Measurements from ENCODE around the gene EPB41. TPM values are rescaled to one million over a fixed set of nuclear protein-coding genes. Genes with fewer than 3 reads are reported as not detected.

Gene EPB41
- total RNA-seq, 2 experiments from 2014 or later: 138 to 145 TPM

- H3K27me3 Mint-ChIP-seq: no peaks in the 10 kb centered on the region
- H3K9me3 Mint-ChIP-seq: no peaks in the 10 kb centered on the region
- peaks cover 38% of the 10 kb centered on the region for H3K36me3 Mint-ChIP-seq (ENCODE audit: low read depth)
- H3K9me3 ChIP-seq (ENCODE audit: control insufficient read depth in 1 of 2, insufficient read depth in 1 of 2, low read length in 2 of 2): no peaks in the 10 kb centered on the region
- intact Hi-C loops (cut with DNase I, micrococcal nuclease): loop anchor here in 1 of 2 experiments (2.0 kb wide), 1 partner anchor 101 kb away; no protein-coding TSS in a partner anchor
- no peak for TF ChIP-seq CTCF (IDR thresholded peaks at IDR 0.05)
- ChIA-PET CTCF (interaction anchor here (0.6 to 3.1 kb wide), 5 partner anchors 17 to 102 kb away, joined by 3 to 15 read pairs (median 5); no protein-coding TSS in a partner anchor), POLR2A (interaction anchor here (1.3 kb wide), 1 partner anchor 57 kb away, joined by 4 read pairs; no protein-coding TSS in a partner anchor)
- peaks cover 19% of the 10 kb centered on the region for H3K36me3 ChIP-seq (ENCODE audit: insufficient read depth, low read length)
- no peaks in the 10 kb centered on the region for H3K27me3 ChIP-seq (ENCODE audit: control insufficient read depth in 1 of 2, insufficient read depth in 2 of 2, low read length in 2 of 2)
- DNase-seq: no peak
- ATAC-seq (ENCODE audit: poor library complexity): no peak
- no peak overlapping the region for H3K4me3 Mint-ChIP-seq
- H3K4me3 ChIP-seq (ENCODE audit: low read length): no peak overlapping the region
- H3K4me1 Mint-ChIP-seq (ENCODE audit: low read depth): peaks cover 79% of the 10 kb centered on the region
- peaks cover 33% of the 10 kb centered on the region for H3K4me1 ChIP-seq (ENCODE audit: insufficient read depth, low read length)
- no peak overlapping the region for H3K27ac ChIP-seq (ENCODE audit: low read depth in 1 of 2, low read length in 2 of 2)
- no peak overlapping the region for H3K27ac Mint-ChIP-seq
Observed at GRCh38 chr1:28984311-28984684, 69.9 kb downstream of the EPB41 start.

- Histone ChIP-seq H3K27ac (ENCODE audit: low read depth in 1 of 2, low read length in 2 of 2) (no peak overlapping the region), H3K4me3 (ENCODE audit: low read length) (no peak overlapping the region), H3K27me3 (ENCODE audit: control insufficient read depth in 1 of 2, insufficient read depth in 2 of 2, low read length in 2 of 2) (no peaks in the 10 kb centered on the region), H3K36me3 (ENCODE audit: insufficient read depth, low read length) (peaks cover 27% of the 10 kb centered on the region), H3K9me3 (ENCODE audit: control insufficient read depth in 1 of 2, insufficient read depth in 1 of 2, low read length in 2 of 2) (no peaks in the 10 kb centered on the region), H3K4me1 (ENCODE audit: insufficient read depth, low read length) (peaks cover 28% of the 10 kb centered on the region)
- no peak for TF ChIP-seq CTCF (IDR thresholded peaks at IDR 0.05)
- ChIA-PET POLR2A (interaction anchor here (0.7 to 2.4 kb wide), 4 partner anchors 53 to 1619 kb away, joined by 3 to 8 read pairs (median 5); partner anchors contain the start of gene EPB41), CTCF (interaction anchor here (0.6 to 3.1 kb wide), 3 partner anchors 16 to 193 kb away, joined by 3 to 15 read pairs (median 3); no protein-coding TSS in a partner anchor)
- Mint-ChIP-seq H3K9me3 (no peaks in the 10 kb centered on the region), H3K36me3 (ENCODE audit: low read depth) (peaks cover 39% of the 10 kb centered on the region), H3K4me1 (ENCODE audit: low read depth) (peaks cover 74% of the 10 kb centered on the region), H3K4me3 (no peak overlapping the region), H3K27ac (peak overlapping the region; percentile 5), H3K27me3 (no peaks in the 10 kb centered on the region)
- DNase-seq (no peak), ATAC-seq (ENCODE audit: poor library complexity) (no peak)
- intact Hi-C loops (cut with DNase I, micrococcal nuclease): loop anchor here in 1 of 2 experiments (2.0 kb wide), 1 partner anchor 103 kb away; no protein-coding TSS in a partner anchor
Observed at GRCh38 chr1:28985427-28985826, 71.1 kb downstream of the EPB41 start.

- no peak for ATAC-seq (ENCODE audit: poor library complexity)
- intact Hi-C loops (cut with DNase I, micrococcal nuclease): no loop called here
- Mint-ChIP-seq H3K9me3 (no peaks in the 10 kb centered on the region), H3K4me1 (ENCODE audit: low read depth) (peaks cover 67% of the 10 kb centered on the region), H3K4me3 (no peak overlapping the region), H3K27me3 (no peaks in the 10 kb centered on the region), H3K36me3 (ENCODE audit: low read depth) (peaks cover 41% of the 10 kb centered on the region), H3K27ac (peak overlapping the region; percentile 44)
- Histone ChIP-seq H3K27me3 (ENCODE audit: control insufficient read depth in 1 of 2, insufficient read depth in 2 of 2, low read length in 2 of 2) (no peaks in the 10 kb centered on the region), H3K36me3 (ENCODE audit: insufficient read depth, low read length) (peaks cover 31% of the 10 kb centered on the region), H3K9me3 (ENCODE audit: control insufficient read depth in 1 of 2, insufficient read depth in 1 of 2, low read length in 2 of 2) (no peaks in the 10 kb centered on the region), H3K27ac (ENCODE audit: low read depth in 1 of 2, low read length in 2 of 2) (no peak overlapping the region), H3K4me1 (ENCODE audit: insufficient read depth, low read length) (peaks cover 22% of the 10 kb centered on the region), H3K4me3 (ENCODE audit: low read length) (no peak overlapping the region)
- TF ChIP-seq CTCF (IDR thresholded peaks at IDR 0.05): no peak
- no peak for DNase-seq
- ChIA-PET CTCF (interaction anchor here (1.1 kb wide), 1 partner anchor 15 kb away, joined by 3 read pairs; no protein-coding TSS in a partner anchor), POLR2A (interaction anchor here (0.7 to 2.4 kb wide), 3 partner anchors 72 to 165 kb away, joined by 3 to 8 read pairs (median 3); partner anchors contain the start of gene EPB41)
Observed at GRCh38 chr1:28986306-28986910, 72.0 kb downstream of the EPB41 start.

Measured in CD4-positive, alpha-beta T cell (primary cell).